Endothelial cell of umbilical vein (primary cell): Measurements from ENCODE around the gene LLGL2. TPM values are rescaled to one million over a fixed set of nuclear protein-coding genes. Genes with fewer than 3 reads are reported as not detected.

Source experiments
- BruUV-seq: library from RNA; stranded (reverse); fragments of 400-500 nt; replicated peaks from 2 replicates; lab custom pipeline; 2021; lab: Mats Ljungman, UMichigan
- CTCF ChIA-PET: fragments of 300-600, 350-600 bp; sonication (Branson Sonifier 250); formaldehyde crosslinking; loops from one replicate; lab custom pipeline; 2021; ENCODE audit warnings: antibody characterized with exemption, inconsistent platforms; lab: Charles Lee
- POLR2A ChIA-PET: fragments of 300-600, 350-600 bp; sonication (Branson Sonifier 250); formaldehyde crosslinking; loops from one replicate; lab custom pipeline; 2021; ENCODE audit warnings: antibody characterized with exemption, inconsistent platforms; lab: Charles Lee
- DNase-seq: peaks from one replicate; pipeline ENCODE4 v3.0.0-alpha.2; 2011; ENCODE audit warnings: low read depth, low spot score
- FAIRE-seq: peaks from 2 replicates; lab custom pipeline; 2011; peaks lifted over from hg19 to GRCh38; lab: Jason Lieb, UNC
- H2AFZ ChIP-seq: 2 replicates; pipeline ENCODE4 v1.6.0; 2012; ENCODE audit warnings: low read depth, low read length, control low read depth, inconsistent platforms
- H3K27ac ChIP-seq: 2 replicates; pipeline ENCODE4 v1.5.1; 2011; ENCODE audit warnings: low read depth, mild to moderate bottlenecking, control low read depth, low read length, moderate library complexity; ENCODE audit not compliant: insufficient read depth
- H3K27me3 ChIP-seq, 2 experiments: 2 replicates each; pipeline versions ENCODE4 v1.6.0 to v1.6.1; 2011; ENCODE audit warnings: low read length in 2 of 2, mixed read lengths in 1 of 2; ENCODE audit not compliant: control insufficient read depth in 2 of 2, insufficient read depth in 2 of 2
- H3K36me3 ChIP-seq, 2 experiments: 2 replicates in 1 of 2; 3 replicates in 1 of 2; pipeline ENCODE4 v1.5.1; 2011; ENCODE audit warnings: low read length in 2 of 2, mild to moderate bottlenecking in 1 of 2, moderate library complexity in 1 of 2; ENCODE audit not compliant: control insufficient read depth in 2 of 2, insufficient read depth in 2 of 2; ENCODE audit errors: extremely low read depth in 1 of 2
- H3K4me1 ChIP-seq: 3 replicates; pipeline ENCODE4 v1.5.1; 2011; ENCODE audit warnings: mild to moderate bottlenecking, low read length; ENCODE audit not compliant: control insufficient read depth, insufficient read depth; ENCODE audit errors: extremely low read depth
- H3K4me2 ChIP-seq: 2 replicates; pipeline ENCODE4 v1.6.1; 2011; ENCODE audit warnings: low read length, control low read depth, mixed read lengths; ENCODE audit not compliant: insufficient read depth
- H3K4me3 ChIP-seq, 3 experiments: fragments of 200-600 bp in 1 of 3; sonication (generic), shearing (Covaris generic) in 1 of 3; replicated peaks in 1 of 3; 2 replicates each; pipeline ENCODE4 v1.5.1; 2011 to 2016; ENCODE audit warnings: control low read depth in 3 of 3, low read length in 3 of 3, mild to moderate bottlenecking in 2 of 3, inconsistent platforms in 1 of 3, low read depth in 1 of 3, moderate library complexity in 1 of 3; ENCODE audit not compliant: insufficient read depth in 1 of 3
- H3K79me2 ChIP-seq: 2 replicates; pipeline ENCODE4 v1.6.0; 2012; ENCODE audit warnings: low read length, inconsistent platforms; ENCODE audit not compliant: control insufficient read depth, insufficient read depth
- H3K9ac ChIP-seq: replicated peaks from 2 replicates; pipeline ENCODE3; 2011; ENCODE audit warnings: low read length, control low read depth; ENCODE audit not compliant: insufficient read depth; ENCODE audit errors: extremely low read depth
- H3K9me1 ChIP-seq: replicated peaks from 3 replicates; pipeline ENCODE4 v1.6.0; 2011; ENCODE audit warnings: mild to moderate bottlenecking, low read length; ENCODE audit not compliant: control insufficient read depth, insufficient read depth; ENCODE audit errors: extremely low read depth
- H3K9me3 ChIP-seq: replicated peaks from 2 replicates; pipeline ENCODE4 v1.5.1; 2012; ENCODE audit warnings: low read length, inconsistent platforms; ENCODE audit not compliant: control insufficient read depth, insufficient read depth
- H4K20me1 ChIP-seq: replicated peaks from 2 replicates; pipeline ENCODE3; 2011; ENCODE audit warnings: mild to moderate bottlenecking, low read length; ENCODE audit not compliant: control insufficient read depth, insufficient read depth; ENCODE audit errors: extremely low read depth
- EZH2 ChIP-seq: IDR thresholded peaks from 2 replicates; pipeline ENCODE4 v1.6.1; 2012; ENCODE audit warnings: borderline replicate concordance, low read depth, mild to moderate bottlenecking, moderate library complexity, low read length, inconsistent platforms; ENCODE audit not compliant: severe bottlenecking
- FOS ChIP-seq: IDR thresholded peaks from 2 replicates; pipeline ENCODE4 v1.6.1; 2011; ENCODE audit warnings: mild to moderate bottlenecking, low read length, moderate library complexity, borderline replicate concordance; ENCODE audit not compliant: insufficient read depth
- GATA2 ChIP-seq: IDR thresholded peaks from 2 replicates; pipeline ENCODE4 v1.7.0; 2011; ENCODE audit warnings: low read depth, mild to moderate bottlenecking, moderate library complexity, mixed read lengths, low read length; ENCODE audit not compliant: insufficient read length, insufficient read depth
- JUN ChIP-seq: IDR thresholded peaks from 2 replicates; pipeline ENCODE4 v1.6.1; 2011; ENCODE audit warnings: borderline replicate concordance, low read depth; ENCODE audit not compliant: insufficient read length, insufficient read depth
- MAX ChIP-seq: IDR thresholded peaks from 2 replicates; pipeline ENCODE4 v1.6.1; 2011; ENCODE audit not compliant: insufficient read depth, insufficient read length
- MYC ChIP-seq: IDR thresholded peaks from one replicate; pipeline ENCODE4 v1.6.1; 2011; ENCODE audit warnings: mild to moderate bottlenecking, low read depth, low read length
- POLR2A ChIP-seq: IDR thresholded peaks from 2 replicates; pipeline ENCODE4 v1.6.1; 2012; ENCODE audit warnings: low read depth, mild to moderate bottlenecking, control low read depth, low read length
- POLR2AphosphoS5 ChIP-seq: IDR thresholded peaks from 2 replicates; pipeline ENCODE4 v1.6.1; 2012; ENCODE audit warnings: low read depth, mild to moderate bottlenecking, control low read depth, low read length, moderate library complexity; ENCODE audit not compliant: insufficient read depth
- dilution Hi-C: fragments of 300-500 bp; cut with MboI; formaldehyde crosslinking; loops from one replicate; pipeline ENCODE4 v1.15.0; 2019; ENCODE audit warnings: low sequenced_read_pairs; ENCODE audit not compliant: extremely low pct_ligation_motif_present
- intact Hi-C: fragments of 100-400 bp; cut with micrococcal nuclease; formaldehyde crosslinking; loops from one replicate; pipeline ENCODE4 v1.10.0; 2022
- polyA plus RNA-seq, 4 experiments: library from polyadenylated mRNA; depleted of rRNA in 3 of 4; stranded (reverse) in 3 of 4; unstranded in 1 of 4; fragments of >200 nt; gene quantifications; 2 replicates each; pipeline versions ENCODE4 v1.2.1 to v1.2.3, GENCODE V29; 2011 to 2012; ENCODE audit warnings: missing spikeins in 1 of 4
- total RNA-seq: library from RNA; stranded (reverse); gene quantifications from 2 replicates; pipeline ENCODE4 v1.2.3, GENCODE V29; 2021
- TF ChIP-seq, protein P1 (sequence below), 2 donors: IDR thresholded peaks; 1 replicate in 1 of 2; 2 replicates in 1 of 2; pipeline ENCODE4 v1.5.1; 2011; ENCODE audit warnings: low read length in 2 of 2, mild to moderate bottlenecking in 2 of 2, moderate library complexity in 2 of 2, control low read depth in 1 of 2, inconsistent platforms in 1 of 2, low read depth in 1 of 2; ENCODE audit not compliant: insufficient read depth in 1 of 2; ENCODE audit errors: extremely low read depth in 1 of 2

LLGL2 gene
- total and polyA plus RNA-seq, 2 donors (not counting 3 experiments of a cell fraction or from before 2014, with no cell fraction given) = 5.3 to 5.4 TPM

DNA sequence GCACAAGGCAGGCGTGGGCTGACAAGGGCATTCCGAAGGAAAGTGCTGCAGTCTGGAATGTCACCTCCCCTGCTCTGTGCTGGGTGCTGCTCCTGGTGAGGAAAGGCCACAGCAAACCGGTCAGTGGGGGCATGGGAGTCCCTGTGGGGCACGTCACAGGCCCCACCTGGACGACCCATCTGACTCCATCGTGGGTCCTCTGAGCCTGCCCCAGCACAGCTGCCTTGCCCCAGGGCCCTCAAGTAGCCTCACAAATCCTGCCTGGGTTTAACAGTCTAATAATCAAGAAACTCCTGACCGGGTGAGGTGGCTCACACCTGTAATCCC lies 59.3 kb downstream of the LLGL2 start:
- no peak overlapping the region for H2AFZ ChIP-seq
- FAIRE-seq (no peak), DNase-seq (no peak)
- BruUV-seq = no TSS peak
- ChIA-PET POLR2A (no interaction called here), CTCF (no interaction called here)
- peaks cover 3% of the 10 kb centered on the region for H3K4me1 ChIP-seq
- no peak for TF ChIP-seq GATA2
- TF ChIP-seq FOS = no peak
- no peak for TF ChIP-seq MAX
- no peak for TF ChIP-seq JUN
- TF ChIP-seq POLR2AphosphoS5 = no peak
- no peak for TF ChIP-seq EZH2
- no peak for TF ChIP-seq MYC
- TF ChIP-seq, protein P1, sequence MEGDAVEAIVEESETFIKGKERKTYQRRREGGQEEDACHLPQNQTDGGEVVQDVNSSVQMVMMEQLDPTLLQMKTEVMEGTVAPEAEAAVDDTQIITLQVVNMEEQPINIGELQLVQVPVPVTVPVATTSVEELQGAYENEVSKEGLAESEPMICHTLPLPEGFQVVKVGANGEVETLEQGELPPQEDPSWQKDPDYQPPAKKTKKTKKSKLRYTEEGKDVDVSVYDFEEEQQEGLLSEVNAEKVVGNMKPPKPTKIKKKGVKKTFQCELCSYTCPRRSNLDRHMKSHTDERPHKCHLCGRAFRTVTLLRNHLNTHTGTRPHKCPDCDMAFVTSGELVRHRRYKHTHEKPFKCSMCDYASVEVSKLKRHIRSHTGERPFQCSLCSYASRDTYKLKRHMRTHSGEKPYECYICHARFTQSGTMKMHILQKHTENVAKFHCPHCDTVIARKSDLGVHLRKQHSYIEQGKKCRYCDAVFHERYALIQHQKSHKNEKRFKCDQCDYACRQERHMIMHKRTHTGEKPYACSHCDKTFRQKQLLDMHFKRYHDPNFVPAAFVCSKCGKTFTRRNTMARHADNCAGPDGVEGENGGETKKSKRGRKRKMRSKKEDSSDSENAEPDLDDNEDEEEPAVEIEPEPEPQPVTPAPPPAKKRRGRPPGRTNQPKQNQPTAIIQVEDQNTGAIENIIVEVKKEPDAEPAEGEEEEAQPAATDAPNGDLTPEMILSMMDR (IDR thresholded peaks at IDR 0.05; ENCODE audit: extremely low read depth in 1 of 2, insufficient read depth in 1 of 2, low read depth in 1 of 2, low read length in 2 of 2) = no peak
- no peak for TF ChIP-seq POLR2A
- no peak overlapping the region for H3K9ac ChIP-seq
- no peak overlapping the region for H3K4me3 ChIP-seq
- no peaks in the 10 kb centered on the region for H3K9me3 ChIP-seq
- no peaks in the 10 kb centered on the region for H4K20me1 ChIP-seq
- no peaks in the 10 kb centered on the region for H3K27me3 ChIP-seq
- H3K9me1 ChIP-seq = no peaks in the 10 kb centered on the region
- no peaks in the 10 kb centered on the region for H3K36me3 ChIP-seq
- no peak overlapping the region for H3K27ac ChIP-seq
- dilution Hi-C loops = no loop called here
- H3K79me2 ChIP-seq = no peaks in the 10 kb centered on the region
- no peak overlapping the region for H3K4me2 ChIP-seq
- intact Hi-C loops = no loop called here
